Activated T-helper 9 cell treated with anti-CD3 and anti-CD28 coated beads, Interleukin-2, amount 50 U/mL, for 16 hours (primary cell): ENCODE data around the gene RAB6B.

Source experiments
- DNase-seq: peaks from one replicate; pipeline ENCODE4 v3.0.0-alpha.2; 2020; ENCODE audit warnings: low read depth

The RAB6B gene

GRCh38 chr3:133835961-133836360, 59.7 kb downstream of the RAB6B start:
- DNase-seq = no peak

GRCh38 chr3:133835418-133835743, 60.3 kb downstream of the RAB6B start:
- no peak for DNase-seq

GRCh38 chr3:133834621-133835417, 60.9 kb downstream of the RAB6B start:
- DNase-seq = no peak

- no peak for DNase-seq
Observed at GRCh38 chr3:133833880-133834620, 61.6 kb downstream of the RAB6B start.

- DNase-seq = no peak
Observed at GRCh38 chr3:133833267-133833666, 62.4 kb downstream of the RAB6B start.

- DNase-seq = no peak
Observed at GRCh38 chr3:133832802-133833144, 62.9 kb downstream of the RAB6B start.

GRCh38 chr3:133831966-133832801, 63.5 kb downstream of the RAB6B start:
- DNase-seq = no peak

GRCh38 chr3:133830071-133830470, 65.6 kb downstream of the RAB6B start:
- no peak for DNase-seq

GRCh38 chr3:133829310-133829707, 66.4 kb downstream of the RAB6B start:
- DNase-seq = no peak

- DNase-seq = no peak
Observed at GRCh38 chr3:133828576-133829309, 66.9 kb downstream of the RAB6B start.

GRCh38 chr3:133827684-133828083, 68.0 kb downstream of the RAB6B start:
- no peak for DNase-seq

- DNase-seq = no peak
Observed at GRCh38 chr3:133827136-133827535, 68.5 kb downstream of the RAB6B start.

- DNase-seq = no peak
Observed at GRCh38 chr3:133825969-133826727, 69.5 kb downstream of the RAB6B start.

GRCh38 chr3:133824961-133825485, 70.7 kb downstream of the RAB6B start:
- no peak for DNase-seq

GRCh38 chr3:133821767-133822638, 73.7 kb downstream of the RAB6B start:
- no peak for DNase-seq

GRCh38 chr3:133820889-133821675, 74.6 kb downstream of the RAB6B start:
- DNase-seq = no peak

GRCh38 chr3:133820129-133820528, 75.6 kb downstream of the RAB6B start:
- DNase-seq = no peak

- no peak for DNase-seq
Observed at GRCh38 chr3:133815386-133815785, 80.3 kb downstream of the RAB6B start.

GRCh38 chr3:133812872-133813271, 82.8 kb downstream of the RAB6B start:
- DNase-seq = no peak
